ENCODE data around the gene NFASC. TPM values are rescaled to one million over a fixed set of nuclear protein-coding genes. Genes with fewer than 3 reads are reported as not detected.

Gene NFASC
- total and polyA plus RNA-seq, 9 of the 15 experiments (the other 6 are each of a cell fraction or from before 2014, with no cell fraction given): 0.03 to 0.16 (median 0.06) TPM; not detected in 6

DNA sequence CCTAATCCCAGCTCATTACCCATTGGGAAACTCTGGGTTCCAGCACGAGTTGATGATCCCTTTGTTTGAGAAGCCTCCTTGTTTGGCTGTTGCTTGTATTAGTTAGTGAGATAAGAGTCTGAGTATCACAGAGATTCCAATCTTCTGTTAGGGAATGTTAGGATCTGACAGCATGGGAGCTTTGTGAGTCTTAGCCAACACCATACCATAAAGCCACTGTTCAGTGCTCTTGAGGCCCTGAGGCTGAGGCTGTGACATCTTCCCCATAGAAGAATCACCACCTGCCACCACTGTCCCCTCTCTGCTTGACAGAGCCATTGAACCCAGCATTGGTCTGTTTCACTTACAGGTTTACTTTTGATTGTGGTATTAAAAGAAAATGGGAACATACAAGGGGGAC is 29.3 kb upstream of the NFASC start:
- Histone ChIP-seq H3K9me3 (replicated peaks; ENCODE audit: control insufficient read depth, insufficient read depth, low read depth, low read length) (no peaks in the 10 kb centered on the region), H3K9ac (ENCODE audit: insufficient read depth in 1 of 2, low read depth in 2 of 2, low read length in 2 of 2) (no peak overlapping the region), H3K36me3 (ENCODE audit: control insufficient read depth, insufficient read depth, low read length) (no peaks in the 10 kb centered on the region), H3K79me2 (ENCODE audit: control insufficient read depth, insufficient read depth, low read length) (no peaks in the 10 kb centered on the region), H3K9me1 (ENCODE audit: control insufficient read depth, insufficient read depth, low read length) (no peaks in the 10 kb centered on the region), H4K20me1 (replicated peaks; ENCODE audit: control insufficient read depth, insufficient read depth, low read length) (peaks cover 16% of the 10 kb centered on the region; the same call in 1 of the 2 replicates), H2AFZ (ENCODE audit: low read depth, low read length) (no peak overlapping the region), H3K27me3 (ENCODE audit: control insufficient read depth in 2 of 2, insufficient read depth in 2 of 2, low read length in 2 of 2) (peaks cover 14% of the 10 kb centered on the region in 2 experiments), H3K4me3 (no peak overlapping the region), H3K4me2 (ENCODE audit: insufficient read depth, low read length) (no peak overlapping the region), H3K4me1 (replicated peaks in 1 of 2; ENCODE audit: control insufficient read depth in 2 of 2, insufficient read depth in 2 of 2, low read length in 2 of 2) (no peaks in the 10 kb centered on the region), H3K27ac (ENCODE audit: extremely low read depth, low read depth, low read length) (no peak overlapping the region)
- DNase-seq (ENCODE audit: extremely low read depth in 1 of 4, low spot score in 3 of 4) (no peak), ATAC-seq (no peak), FAIRE-seq (no peak)
- WGBS (ENCODE audit: insufficient coverage, low coverage, missing lambda C conversion rate): 0% methylated on average over 1 of the region's 1 CpG
- no TSS peak for BruUV-seq (replicated peaks)
- in situ Hi-C loops (cut with MboI): no loop called here
- ChIA-PET CTCF (ENCODE audit: low intra/inter-chr PET ratio) (no interaction called here), POLR2A (interaction anchor here (0.6 to 1.1 kb wide), 2 partner anchors 12 to 16 kb away, joined by 4 read pairs; no protein-coding TSS in a partner anchor)
- intact Hi-C loops (cut with micrococcal nuclease): no loop called here
- TF ChIP-seq, protein P1, sequence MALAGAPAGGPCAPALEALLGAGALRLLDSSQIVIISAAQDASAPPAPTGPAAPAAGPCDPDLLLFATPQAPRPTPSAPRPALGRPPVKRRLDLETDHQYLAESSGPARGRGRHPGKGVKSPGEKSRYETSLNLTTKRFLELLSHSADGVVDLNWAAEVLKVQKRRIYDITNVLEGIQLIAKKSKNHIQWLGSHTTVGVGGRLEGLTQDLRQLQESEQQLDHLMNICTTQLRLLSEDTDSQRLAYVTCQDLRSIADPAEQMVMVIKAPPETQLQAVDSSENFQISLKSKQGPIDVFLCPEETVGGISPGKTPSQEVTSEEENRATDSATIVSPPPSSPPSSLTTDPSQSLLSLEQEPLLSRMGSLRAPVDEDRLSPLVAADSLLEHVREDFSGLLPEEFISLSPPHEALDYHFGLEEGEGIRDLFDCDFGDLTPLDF (CRISPR knock-in tag; IDR thresholded peaks at IDR 0.05): no peak
- TF ChIP-seq FOXA3 (CRISPR knock-in tag; conservative IDR thresholded peaks at IDR 0.05 in 1 of 2, IDR thresholded peaks at IDR 0.05 in 1 of 2) (no peak), U2AF2 (optimal IDR thresholded peaks at IDR 0.05; ENCODE audit: low read depth, low read length) (no peak), TEAD1 (CRISPR knock-in tag; IDR thresholded peaks at IDR 0.05) (no peak), ZFX (CRISPR knock-in tag; IDR thresholded peaks at IDR 0.05) (no peak), ZNF12 (CRISPR knock-in tag; IDR thresholded peaks at IDR 0.05) (no peak), ZNF75A (CRISPR knock-in tag; IDR thresholded peaks at IDR 0.05) (no peak), SMARCB1 (IDR thresholded peaks at IDR 0.05; ENCODE audit: insufficient read length, low read depth) (no peak), MYNN (IDR thresholded peaks at IDR 0.05) (no peak), MYNN (CRISPR knock-in tag; IDR thresholded peaks at IDR 0.05) (no peak)
- TF ChIP-seq, protein P2, sequence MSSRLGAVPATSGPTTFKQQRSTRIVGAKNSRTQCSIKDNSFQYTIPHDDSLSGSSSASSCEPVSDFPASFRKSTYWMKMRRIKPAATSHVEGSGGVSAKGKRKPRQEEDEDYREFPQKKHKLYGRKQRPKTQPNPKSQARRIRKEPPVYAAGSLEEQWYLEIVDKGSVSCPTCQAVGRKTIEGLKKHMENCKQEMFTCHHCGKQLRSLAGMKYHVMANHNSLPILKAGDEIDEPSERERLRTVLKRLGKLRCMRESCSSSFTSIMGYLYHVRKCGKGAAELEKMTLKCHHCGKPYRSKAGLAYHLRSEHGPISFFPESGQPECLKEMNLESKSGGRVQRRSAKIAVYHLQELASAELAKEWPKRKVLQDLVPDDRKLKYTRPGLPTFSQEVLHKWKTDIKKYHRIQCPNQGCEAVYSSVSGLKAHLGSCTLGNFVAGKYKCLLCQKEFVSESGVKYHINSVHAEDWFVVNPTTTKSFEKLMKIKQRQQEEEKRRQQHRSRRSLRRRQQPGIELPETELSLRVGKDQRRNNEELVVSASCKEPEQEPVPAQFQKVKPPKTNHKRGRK (tag; IDR thresholded peaks at IDR 0.05): no peak
- TF ChIP-seq, protein P3, sequence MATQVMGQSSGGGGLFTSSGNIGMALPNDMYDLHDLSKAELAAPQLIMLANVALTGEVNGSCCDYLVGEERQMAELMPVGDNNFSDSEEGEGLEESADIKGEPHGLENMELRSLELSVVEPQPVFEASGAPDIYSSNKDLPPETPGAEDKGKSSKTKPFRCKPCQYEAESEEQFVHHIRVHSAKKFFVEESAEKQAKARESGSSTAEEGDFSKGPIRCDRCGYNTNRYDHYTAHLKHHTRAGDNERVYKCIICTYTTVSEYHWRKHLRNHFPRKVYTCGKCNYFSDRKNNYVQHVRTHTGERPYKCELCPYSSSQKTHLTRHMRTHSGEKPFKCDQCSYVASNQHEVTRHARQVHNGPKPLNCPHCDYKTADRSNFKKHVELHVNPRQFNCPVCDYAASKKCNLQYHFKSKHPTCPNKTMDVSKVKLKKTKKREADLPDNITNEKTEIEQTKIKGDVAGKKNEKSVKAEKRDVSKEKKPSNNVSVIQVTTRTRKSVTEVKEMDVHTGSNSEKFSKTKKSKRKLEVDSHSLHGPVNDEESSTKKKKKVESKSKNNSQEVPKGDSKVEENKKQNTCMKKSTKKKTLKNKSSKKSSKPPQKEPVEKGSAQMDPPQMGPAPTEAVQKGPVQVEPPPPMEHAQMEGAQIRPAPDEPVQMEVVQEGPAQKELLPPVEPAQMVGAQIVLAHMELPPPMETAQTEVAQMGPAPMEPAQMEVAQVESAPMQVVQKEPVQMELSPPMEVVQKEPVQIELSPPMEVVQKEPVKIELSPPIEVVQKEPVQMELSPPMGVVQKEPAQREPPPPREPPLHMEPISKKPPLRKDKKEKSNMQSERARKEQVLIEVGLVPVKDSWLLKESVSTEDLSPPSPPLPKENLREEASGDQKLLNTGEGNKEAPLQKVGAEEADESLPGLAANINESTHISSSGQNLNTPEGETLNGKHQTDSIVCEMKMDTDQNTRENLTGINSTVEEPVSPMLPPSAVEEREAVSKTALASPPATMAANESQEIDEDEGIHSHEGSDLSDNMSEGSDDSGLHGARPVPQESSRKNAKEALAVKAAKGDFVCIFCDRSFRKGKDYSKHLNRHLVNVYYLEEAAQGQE (IDR thresholded peaks at IDR 0.05; ENCODE audit: borderline replicate concordance): no peak
- TF ChIP-seq, protein P3 (CRISPR knock-in tag; IDR thresholded peaks at IDR 0.05; ENCODE audit: low read depth): no peak

Data from K562 (cell line).